Measurements from ENCODE around the gene ROM1. TPM values are rescaled to one million over a fixed set of nuclear protein-coding genes. Genes with fewer than 3 reads are reported as not detected.
A peak's percentile ranks its signal among the peaks of the same experiment; 100 is the strongest.

The ROM1 gene
- total RNA-seq, 1 experiment from 2014 or later: 5.8 TPM

DNA sequence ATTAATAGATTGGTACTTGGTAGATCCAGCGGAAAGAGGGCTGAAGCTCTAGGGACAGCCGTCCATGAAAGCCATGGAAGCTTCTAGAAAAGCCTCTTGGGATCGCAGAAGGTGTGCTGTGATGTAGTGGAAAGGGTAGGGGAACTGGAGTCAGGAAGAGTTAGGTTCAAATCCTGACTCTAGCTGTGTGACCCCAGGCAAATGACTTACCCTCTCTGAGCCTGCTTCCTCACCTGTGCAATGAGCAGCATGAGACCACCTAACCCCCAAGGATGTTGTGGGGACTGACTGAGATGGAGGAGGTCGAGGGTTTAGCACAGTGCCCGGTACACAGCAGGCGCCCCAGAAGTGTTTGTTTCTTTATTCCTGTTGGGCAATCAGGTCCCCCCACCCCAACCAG lies 2.7 kb upstream of the ROM1 start:
- Histone ChIP-seq H3K27ac (ENCODE audit: low read length) (no peak overlapping the region), H3K79me2 (ENCODE audit: low read length) (peaks cover 12% of the 10 kb centered on the region; the same call in 1 of the 2 replicates), H3K4me2 (ENCODE audit: low read length) (no peak overlapping the region), H3K4me1 (ENCODE audit: insufficient read depth, low read length) (peaks cover 29% of the 10 kb centered on the region), H3K36me3 (ENCODE audit: low read depth, low read length) (no peaks in the 10 kb centered on the region), H3K9ac (ENCODE audit: low read length) (no peak overlapping the region), H3K9me3 (ENCODE audit: low read length) (no peaks in the 10 kb centered on the region), H3K4me3 (ENCODE audit: low read length) (no peak overlapping the region), H3K27me3 (ENCODE audit: low read length) (no peaks in the 10 kb centered on the region), H3K9me2 (replicated peaks; ENCODE audit: low read length) (no peaks in the 10 kb centered on the region), H2AFZ (ENCODE audit: low read length) (no peak overlapping the region), H3F3A (ENCODE audit: low read length, unreplicated experiment) (peaks cover 7% of the 10 kb centered on the region), H4K20me1 (ENCODE audit: low read length) (no peaks in the 10 kb centered on the region)
- ChIA-PET POLR2A (ENCODE audit: unreplicated experiment) (no interaction called here), CTCF (no interaction called here)
- intact Hi-C loops (cut with micrococcal nuclease): loop anchor here (5.0 kb wide), 1 partner anchor 37 kb away; the partner anchor contains the start of gene GANAB
- BruUV-seq (replicated peaks): no TSS peak
- ATAC-seq (no peak), DNase-seq (no peak)
- TF ChIP-seq EZH2 (IDR thresholded peaks at IDR 0.05; ENCODE audit: low read length, unreplicated experiment) (no peak), EZH2phosphoT487 (IDR thresholded peaks at IDR 0.05; ENCODE audit: borderline replicate concordance, low read length) (no peak)
- TF ChIP-seq, protein P1, sequence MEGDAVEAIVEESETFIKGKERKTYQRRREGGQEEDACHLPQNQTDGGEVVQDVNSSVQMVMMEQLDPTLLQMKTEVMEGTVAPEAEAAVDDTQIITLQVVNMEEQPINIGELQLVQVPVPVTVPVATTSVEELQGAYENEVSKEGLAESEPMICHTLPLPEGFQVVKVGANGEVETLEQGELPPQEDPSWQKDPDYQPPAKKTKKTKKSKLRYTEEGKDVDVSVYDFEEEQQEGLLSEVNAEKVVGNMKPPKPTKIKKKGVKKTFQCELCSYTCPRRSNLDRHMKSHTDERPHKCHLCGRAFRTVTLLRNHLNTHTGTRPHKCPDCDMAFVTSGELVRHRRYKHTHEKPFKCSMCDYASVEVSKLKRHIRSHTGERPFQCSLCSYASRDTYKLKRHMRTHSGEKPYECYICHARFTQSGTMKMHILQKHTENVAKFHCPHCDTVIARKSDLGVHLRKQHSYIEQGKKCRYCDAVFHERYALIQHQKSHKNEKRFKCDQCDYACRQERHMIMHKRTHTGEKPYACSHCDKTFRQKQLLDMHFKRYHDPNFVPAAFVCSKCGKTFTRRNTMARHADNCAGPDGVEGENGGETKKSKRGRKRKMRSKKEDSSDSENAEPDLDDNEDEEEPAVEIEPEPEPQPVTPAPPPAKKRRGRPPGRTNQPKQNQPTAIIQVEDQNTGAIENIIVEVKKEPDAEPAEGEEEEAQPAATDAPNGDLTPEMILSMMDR (conservative IDR thresholded peaks at IDR 0.05; ENCODE audit: low read depth, low read length): no peak

DNA sequence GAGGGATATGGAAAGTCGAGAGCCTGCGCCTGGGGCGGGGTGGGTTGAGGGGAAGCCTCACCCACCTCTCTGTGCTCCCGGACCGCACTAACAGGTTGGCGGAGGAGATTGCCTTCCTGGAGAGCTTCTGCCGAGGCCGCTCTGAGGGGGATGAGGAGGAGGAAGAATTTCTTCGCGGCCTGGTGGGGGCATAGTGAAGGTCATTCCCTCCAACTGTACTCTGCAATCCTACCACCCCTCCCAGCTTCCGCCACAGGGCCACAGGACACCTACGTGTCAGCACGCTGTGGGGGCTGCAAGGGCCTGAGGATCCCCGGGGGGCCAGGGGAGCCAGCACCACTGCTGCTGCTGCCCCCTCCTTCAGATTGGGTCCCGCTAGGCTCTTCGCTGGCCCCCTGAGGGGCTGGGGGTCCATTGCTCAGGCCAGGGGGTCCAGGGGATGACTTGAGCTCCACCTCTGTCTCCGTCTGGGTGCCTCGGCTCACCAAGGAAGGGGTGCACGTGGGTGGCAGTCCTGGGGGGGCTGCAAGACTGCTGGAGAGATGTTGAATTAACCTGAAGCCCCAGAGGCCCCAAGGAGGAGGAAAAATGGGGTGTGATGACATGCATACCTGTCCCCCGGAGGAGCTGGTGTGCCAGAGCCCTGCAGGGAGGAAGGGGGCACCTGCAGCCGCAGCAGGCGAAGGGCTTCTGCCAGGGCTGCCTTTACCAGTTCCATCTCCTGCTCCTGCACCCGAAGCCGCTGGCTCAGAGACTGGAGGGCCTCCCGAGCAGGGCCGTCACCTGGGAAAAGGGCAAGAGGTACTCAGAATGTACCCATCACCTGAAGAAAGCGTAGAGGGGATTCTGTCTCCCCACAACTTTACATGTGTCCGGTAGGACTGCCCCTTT lies 2.0 kb upstream of the ROM1 start:
- Histone ChIP-seq H3K9ac (ENCODE audit: low read length) (peak overlapping the region; percentile 63), H4K20me1 (ENCODE audit: low read length) (no peaks in the 10 kb centered on the region), H3K4me3 (ENCODE audit: low read length) (peak overlapping the region; percentile 81), H3K79me2 (ENCODE audit: low read length) (peaks cover 12% of the 10 kb centered on the region; the same call in 1 of the 2 replicates), H3K27ac (ENCODE audit: low read length) (no peak overlapping the region), H3F3A (ENCODE audit: low read length, unreplicated experiment) (peaks cover 7% of the 10 kb centered on the region), H3K27me3 (ENCODE audit: low read length) (no peaks in the 10 kb centered on the region), H3K4me2 (ENCODE audit: low read length) (peak overlapping the region; percentile 97), H3K4me1 (ENCODE audit: insufficient read depth, low read length) (peaks cover 29% of the 10 kb centered on the region), H3K36me3 (ENCODE audit: low read depth, low read length) (no peaks in the 10 kb centered on the region), H3K9me3 (ENCODE audit: low read length) (no peaks in the 10 kb centered on the region), H2AFZ (ENCODE audit: low read length) (peak overlapping the region; percentile 89), H3K9me2 (replicated peaks; ENCODE audit: low read length) (no peaks in the 10 kb centered on the region)
- no TSS peak for BruUV-seq (replicated peaks)
- TF ChIP-seq, protein P1 (conservative IDR thresholded peaks at IDR 0.05; ENCODE audit: low read depth, low read length): no peak
- TF ChIP-seq EZH2 (IDR thresholded peaks at IDR 0.05; ENCODE audit: low read length, unreplicated experiment) (no peak), EZH2phosphoT487 (IDR thresholded peaks at IDR 0.05; ENCODE audit: borderline replicate concordance, low read length) (no peak)
- intact Hi-C loops (cut with micrococcal nuclease): loop anchor here (1.0 to 5.0 kb wide), 2 partner anchors 20 to 36 kb away; partner anchors contain the start of genes GANAB and TUT1
- ChIA-PET POLR2A (ENCODE audit: unreplicated experiment) (no interaction called here), CTCF (interaction anchor here (0.5 to 1.3 kb wide), 8 partner anchors 10 to 70 kb away, joined by 3 to 9 read pairs (median 6); partner anchors contain the start of genes B3GAT3, C11orf98 and CSKMT)
- ATAC-seq (no peak), DNase-seq (no peak)
